HepG2 (cell line): Measurements from ENCODE around the gene PLCXD1. TPM values are rescaled to one million over a fixed set of nuclear protein-coding genes. Genes with fewer than 3 reads are reported as not detected.

Source experiments
- CHD2 ChIP-seq: IDR thresholded peaks from 2 replicates; pipeline ENCODE4 v1.6.1; 2011; ENCODE audit warnings: low read depth, low read length, improper control_type of control experiment
- ESRRA ChIP-seq: sonication (generic); formaldehyde crosslinking; IDR thresholded peaks from 2 replicates; pipeline ENCODE4 v1.5.1; 2020; ENCODE audit warnings: mild to moderate bottlenecking, low read depth, missing genetic modification reagents
- HNF4G ChIP-seq, 2 experiments: sonication (generic) in 1 of 2; formaldehyde crosslinking in 1 of 2; IDR thresholded peaks; 2 replicates each; pipeline versions ENCODE4 v1.4.0 to v1.6.1; 2011 to 2020; ENCODE audit warnings: borderline replicate concordance in 2 of 2, low read depth in 2 of 2, mild to moderate bottlenecking in 2 of 2, low read length in 1 of 2, missing genetic modification reagents in 1 of 2, moderate library complexity in 1 of 2
- JUND ChIP-seq: sonication (generic); formaldehyde crosslinking; IDR thresholded peaks from 2 replicates; pipeline ENCODE4 v1.8.0; 2022; ENCODE audit warnings: mild to moderate bottlenecking, missing genetic modification reagents
- PRMT3 ChIP-seq: sonication (generic); formaldehyde crosslinking; IDR thresholded peaks from 2 replicates; pipeline ENCODE4 v1.8.1; 2022; ENCODE audit warnings: low read depth, mild to moderate bottlenecking, moderate library complexity, missing genetic modification reagents, borderline replicate concordance
- PTBP1 ChIP-seq: fragments of 200-400 bp; formaldehyde crosslinking; IDR thresholded peaks from 2 replicates; pipeline ENCODE4 v1.6.1; 2018; ENCODE audit warnings: low read length, low read depth; ENCODE audit not compliant: poor library complexity, severe bottlenecking
- TBL1XR1 ChIP-seq: fragments of 150-350 bp; IDR thresholded peaks from 2 replicates; pipeline ENCODE4 v1.6.1; 2014; ENCODE audit warnings: borderline replicate concordance, low read length; ENCODE audit not compliant: partially characterized antibody
- TBX3 ChIP-seq: fragments of 450-650 bp; IDR thresholded peaks from 2 replicates; pipeline ENCODE4 v1.6.1; 2017; ENCODE audit warnings: antibody characterized with exemption, mild to moderate bottlenecking, inconsistent platforms, borderline replicate concordance
- U2AF1 ChIP-seq: fragments of 200-400 bp; formaldehyde crosslinking; optimal IDR thresholded peaks from 2 replicates; pipeline ENCODE3; 2017; ENCODE audit warnings: mild to moderate bottlenecking, low read depth, low read length
- U2AF2 ChIP-seq: fragments of 200-400 bp; formaldehyde crosslinking; IDR thresholded peaks from 2 replicates; pipeline ENCODE4 v1.6.1; 2017; ENCODE audit warnings: low read depth, mild to moderate bottlenecking, low read length
- ZFP1 ChIP-seq: IDR thresholded peaks from 2 replicates; pipeline ENCODE4 v1.6.1; 2016
- ZFP41 ChIP-seq: sonication (generic); formaldehyde crosslinking; IDR thresholded peaks from 2 replicates; pipeline ENCODE4 v1.4.0; 2020; ENCODE audit warnings: mild to moderate bottlenecking, missing genetic modification reagents, borderline replicate concordance
- ZNF263 ChIP-seq: sonication (generic); formaldehyde crosslinking; IDR thresholded peaks from 2 replicates; pipeline ENCODE4 v1.4.0; 2020; ENCODE audit warnings: missing genetic modification reagents
- ZNF501 ChIP-seq: sonication (generic); formaldehyde crosslinking; IDR thresholded peaks from 2 replicates; pipeline ENCODE4 v1.5.1; 2020; ENCODE audit warnings: mild to moderate bottlenecking, moderate library complexity, missing genetic modification reagents
- ZNF841 ChIP-seq: sonication (generic); formaldehyde crosslinking; IDR thresholded peaks from 2 replicates; pipeline ENCODE4 v1.8.1; 2023; ENCODE audit warnings: missing genetic modification reagents, borderline replicate concordance
- ZSCAN12 ChIP-seq: sonication (generic); formaldehyde crosslinking; IDR thresholded peaks from 2 replicates; pipeline ENCODE4 v1.9.0; 2021; ENCODE audit warnings: mild to moderate bottlenecking, missing genetic modification reagents
- polyA plus RNA-seq, 8 experiments: library from polyadenylated mRNA; depleted of rRNA in 3 of 8; stranded (reverse) in 7 of 8; unstranded in 1 of 8; fragments of >200 nt; fragmentation: Illumina TruSeq in 4 of 8; extraction: Trizol in 4 of 8; gene quantifications; 2 replicates each; pipeline versions ENCODE4 v1.2.1 to v1.2.3, GENCODE V29; 2011 to 2016; ENCODE audit warnings: low read depth in 4 of 8, missing spikeins in 1 of 8, mixed read lengths in 1 of 8; ENCODE audit not compliant: insufficient read depth in 1 of 8
- total RNA-seq, 5 experiments: library from RNA; depleted of rRNA; stranded (reverse); fragments of >200 nt; fragmentation: Illumina TruSeq; extraction: Trizol; gene quantifications; 2 replicates each; pipeline ENCODE4 v1.2.3, GENCODE V29; 2016; ENCODE audit warnings: low read depth in 1 of 5
- TF ChIP-seq, protein P1 (sequence below): IDR thresholded peaks from 2 replicates; pipeline ENCODE4 v1.6.1; 2016; ENCODE audit warnings: control low read depth
- TF ChIP-seq, protein P2 (sequence below): sonication (generic); formaldehyde crosslinking; IDR thresholded peaks from 2 replicates; pipeline ENCODE4 v1.5.1; 2020; ENCODE audit warnings: mild to moderate bottlenecking, missing genetic modification reagents, moderate library complexity
- TF ChIP-seq, protein P3 (sequence below): sonication (generic); formaldehyde crosslinking; IDR thresholded peaks from 2 replicates; pipeline ENCODE4 v1.8.0; 2022; ENCODE audit warnings: missing genetic modification reagents, low read depth, mild to moderate bottlenecking, borderline replicate concordance
- TF ChIP-seq, protein P4 (sequence below): IDR thresholded peaks from 2 replicates; pipeline ENCODE4 v1.6.1; 2016
- TF ChIP-seq, protein P5 (sequence below): sonication (generic); formaldehyde crosslinking; IDR thresholded peaks from 2 replicates; pipeline ENCODE4 v1.4.0; 2020; ENCODE audit warnings: missing genetic modification reagents

PLCXD1 gene
- total and polyA plus RNA-seq, 2 of the 13 experiments (the other 11 are each of a cell fraction or from before 2014, with no cell fraction given), result 87.7 to 153 TPM

DNA sequence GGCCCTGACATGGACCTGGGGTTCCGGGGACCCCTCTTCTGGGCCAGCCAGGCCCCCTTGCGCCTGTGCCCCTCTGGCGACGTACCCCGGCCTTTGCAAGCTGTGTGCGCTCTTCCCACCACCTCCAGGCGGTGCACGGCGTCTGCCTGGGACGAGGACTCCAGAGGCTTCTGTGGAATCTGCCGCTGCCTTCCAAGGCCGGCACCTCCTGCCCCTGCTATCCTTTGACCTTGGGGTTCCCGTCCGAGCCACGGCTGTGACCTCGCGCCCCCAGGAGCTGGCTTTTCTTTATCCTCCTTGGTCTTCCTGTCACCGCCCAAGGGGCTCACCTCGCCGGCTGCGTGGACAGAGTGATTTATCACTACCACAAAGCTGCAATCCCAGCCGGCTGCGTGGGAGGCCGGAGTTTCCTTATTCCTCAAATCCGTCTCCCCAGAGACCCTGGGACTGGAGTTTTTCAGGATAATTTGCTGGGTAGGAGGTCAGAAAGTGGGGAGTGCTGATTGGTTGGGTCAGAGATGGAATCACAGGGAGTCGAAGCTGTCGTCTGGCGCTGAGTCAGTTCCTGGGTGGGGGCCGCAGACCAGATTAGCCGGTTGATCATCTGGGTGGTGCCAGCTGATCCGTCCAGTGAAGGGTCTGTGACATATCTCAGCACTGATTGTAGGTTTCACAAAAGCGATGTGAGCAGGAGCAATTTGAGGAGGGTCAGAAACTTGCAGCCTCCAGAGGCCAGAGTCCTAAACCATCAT, 19.8 kb upstream of the PLCXD1 start (continued):
- TF ChIP-seq, protein P1, sequence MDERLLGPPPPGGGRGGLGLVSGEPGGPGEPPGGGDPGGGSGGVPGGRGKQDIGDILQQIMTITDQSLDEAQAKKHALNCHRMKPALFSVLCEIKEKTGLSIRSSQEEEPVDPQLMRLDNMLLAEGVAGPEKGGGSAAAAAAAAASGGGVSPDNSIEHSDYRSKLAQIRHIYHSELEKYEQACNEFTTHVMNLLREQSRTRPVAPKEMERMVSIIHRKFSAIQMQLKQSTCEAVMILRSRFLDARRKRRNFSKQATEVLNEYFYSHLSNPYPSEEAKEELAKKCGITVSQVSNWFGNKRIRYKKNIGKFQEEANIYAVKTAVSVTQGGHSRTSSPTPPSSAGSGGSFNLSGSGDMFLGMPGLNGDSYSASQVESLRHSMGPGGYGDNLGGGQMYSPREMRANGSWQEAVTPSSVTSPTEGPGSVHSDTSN (CRISPR knock-in tag), result no peak
- TF ChIP-seq PTBP1, result no peak
- TF ChIP-seq ZNF263 (CRISPR knock-in tag), result 0 out of 2 replicates have a peak, but pooled peaks have one; percentile 57
- TF ChIP-seq, protein P2, sequence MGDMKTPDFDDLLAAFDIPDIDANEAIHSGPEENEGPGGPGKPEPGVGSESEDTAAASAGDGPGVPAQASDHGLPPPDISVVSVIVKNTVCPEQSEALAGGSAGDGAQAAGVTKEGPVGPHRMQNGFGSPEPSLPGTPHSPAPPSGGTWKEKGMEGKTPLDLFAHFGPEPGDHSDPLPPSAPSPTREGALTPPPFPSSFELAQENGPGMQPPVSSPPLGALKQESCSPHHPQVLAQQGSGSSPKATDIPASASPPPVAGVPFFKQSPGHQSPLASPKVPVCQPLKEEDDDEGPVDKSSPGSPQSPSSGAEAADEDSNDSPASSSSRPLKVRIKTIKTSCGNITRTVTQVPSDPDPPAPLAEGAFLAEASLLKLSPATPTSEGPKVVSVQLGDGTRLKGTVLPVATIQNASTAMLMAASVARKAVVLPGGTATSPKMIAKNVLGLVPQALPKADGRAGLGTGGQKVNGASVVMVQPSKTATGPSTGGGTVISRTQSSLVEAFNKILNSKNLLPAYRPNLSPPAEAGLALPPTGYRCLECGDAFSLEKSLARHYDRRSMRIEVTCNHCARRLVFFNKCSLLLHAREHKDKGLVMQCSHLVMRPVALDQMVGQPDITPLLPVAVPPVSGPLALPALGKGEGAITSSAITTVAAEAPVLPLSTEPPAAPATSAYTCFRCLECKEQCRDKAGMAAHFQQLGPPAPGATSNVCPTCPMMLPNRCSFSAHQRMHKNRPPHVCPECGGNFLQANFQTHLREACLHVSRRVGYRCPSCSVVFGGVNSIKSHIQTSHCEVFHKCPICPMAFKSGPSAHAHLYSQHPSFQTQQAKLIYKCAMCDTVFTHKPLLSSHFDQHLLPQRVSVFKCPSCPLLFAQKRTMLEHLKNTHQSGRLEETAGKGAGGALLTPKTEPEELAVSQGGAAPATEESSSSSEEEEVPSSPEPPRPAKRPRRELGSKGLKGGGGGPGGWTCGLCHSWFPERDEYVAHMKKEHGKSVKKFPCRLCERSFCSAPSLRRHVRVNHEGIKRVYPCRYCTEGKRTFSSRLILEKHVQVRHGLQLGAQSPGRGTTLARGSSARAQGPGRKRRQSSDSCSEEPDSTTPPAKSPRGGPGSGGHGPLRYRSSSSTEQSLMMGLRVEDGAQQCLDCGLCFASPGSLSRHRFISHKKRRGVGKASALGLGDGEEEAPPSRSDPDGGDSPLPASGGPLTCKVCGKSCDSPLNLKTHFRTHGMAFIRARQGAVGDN (CRISPR knock-in tag), result peak; percentile 90
- no peak for TF ChIP-seq TBX3
- no peak for TF ChIP-seq ZFP41 (CRISPR knock-in tag)
- TF ChIP-seq U2AF1, result peak; percentile 14
- no peak for TF ChIP-seq PRMT3 (CRISPR knock-in tag)
- no peak for TF ChIP-seq ZFP1 (CRISPR knock-in tag)
- no peak for TF ChIP-seq CHD2
- TF ChIP-seq, protein P3, sequence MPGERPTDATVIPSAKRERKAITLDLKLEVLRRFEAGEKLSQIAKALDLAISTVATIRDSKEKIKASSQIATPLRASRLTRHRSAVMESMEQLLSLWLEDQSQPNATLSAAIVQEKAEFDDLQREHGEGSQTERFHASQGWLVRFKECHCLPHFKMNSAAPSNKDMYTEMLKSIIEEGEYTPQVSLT (CRISPR knock-in tag), result no peak
- TF ChIP-seq JUND, result no peak
- TF ChIP-seq, protein P4, sequence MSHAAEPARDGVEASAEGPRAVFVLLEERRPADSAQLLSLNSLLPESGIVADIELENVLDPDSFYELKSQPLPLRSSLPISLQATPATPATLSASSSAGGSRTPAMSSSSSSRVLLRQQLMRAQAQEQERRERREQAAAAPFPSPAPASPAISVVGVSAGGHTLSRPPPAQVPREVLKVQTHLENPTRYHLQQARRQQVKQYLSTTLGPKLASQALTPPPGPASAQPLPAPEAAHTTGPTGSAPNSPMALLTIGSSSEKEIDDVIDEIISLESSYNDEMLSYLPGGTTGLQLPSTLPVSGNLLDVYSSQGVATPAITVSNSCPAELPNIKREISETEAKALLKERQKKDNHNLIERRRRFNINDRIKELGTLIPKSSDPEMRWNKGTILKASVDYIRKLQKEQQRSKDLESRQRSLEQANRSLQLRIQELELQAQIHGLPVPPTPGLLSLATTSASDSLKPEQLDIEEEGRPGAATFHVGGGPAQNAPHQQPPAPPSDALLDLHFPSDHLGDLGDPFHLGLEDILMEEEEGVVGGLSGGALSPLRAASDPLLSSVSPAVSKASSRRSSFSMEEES (CRISPR knock-in tag), result no peak
- TF ChIP-seq, protein P5, sequence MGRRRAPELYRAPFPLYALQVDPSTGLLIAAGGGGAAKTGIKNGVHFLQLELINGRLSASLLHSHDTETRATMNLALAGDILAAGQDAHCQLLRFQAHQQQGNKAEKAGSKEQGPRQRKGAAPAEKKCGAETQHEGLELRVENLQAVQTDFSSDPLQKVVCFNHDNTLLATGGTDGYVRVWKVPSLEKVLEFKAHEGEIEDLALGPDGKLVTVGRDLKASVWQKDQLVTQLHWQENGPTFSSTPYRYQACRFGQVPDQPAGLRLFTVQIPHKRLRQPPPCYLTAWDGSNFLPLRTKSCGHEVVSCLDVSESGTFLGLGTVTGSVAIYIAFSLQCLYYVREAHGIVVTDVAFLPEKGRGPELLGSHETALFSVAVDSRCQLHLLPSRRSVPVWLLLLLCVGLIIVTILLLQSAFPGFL (CRISPR knock-in tag), result no peak
- no peak for TF ChIP-seq TBL1XR1
- TF ChIP-seq ZSCAN12 (CRISPR knock-in tag), result no peak
- peak; percentile 86 for TF ChIP-seq ESRRA
- no peak for TF ChIP-seq ZNF841 (CRISPR knock-in tag)
- no peak for TF ChIP-seq HNF4G (IDR thresholded peaks at IDR 0.05; ENCODE audit: borderline replicate concordance, low read depth, low read length)
- no peak for TF ChIP-seq HNF4G (CRISPR knock-in tag; IDR thresholded peaks at IDR 0.05; ENCODE audit: borderline replicate concordance, low read depth)
- peak; percentile 54; the same call in 1 of the 2 replicates for TF ChIP-seq ZNF501 (CRISPR knock-in tag)
- TF ChIP-seq U2AF2, result no peak
